OCI-LY3 (cell line): ENCODE measurements around the gene GAK.

Experiments
- H2AFZ ChIP-seq: fragments of 200-600, 300-600 bp; shearing (Covaris generic); 2 replicates; pipeline ENCODE4 v1.6.0; 2014; ENCODE audit warnings: antibody characterized with exemption, low read depth, low read length
- H3K27ac ChIP-seq: fragments of 200-600, 300-600 bp; sonication (generic); 2 replicates; pipeline ENCODE4 v1.5.1; 2014; ENCODE audit warnings: mild to moderate bottlenecking, low read length, moderate library complexity, mixed read lengths
- H3K27me3 ChIP-seq: fragments of 200-600, 300-600 bp; sonication (generic); 2 replicates; pipeline ENCODE4 v1.6.1; 2014; ENCODE audit warnings: low read depth, low read length, mixed read lengths
- H3K36me3 ChIP-seq: fragments of 200-600, 300-600 bp; sonication (generic); replicated peaks from 2 replicates; pipeline ENCODE3; 2014; ENCODE audit warnings: low read depth, low read length, mixed read lengths
- H3K4me1 ChIP-seq: fragments of 300-600, 200-600 bp; sonication (generic); 2 replicates; pipeline ENCODE4 v1.6.1; 2014; ENCODE audit warnings: low read length, mixed read lengths
- H3K4me2 ChIP-seq: fragments of 200-600, 300-600 bp; sonication (generic); 2 replicates; pipeline ENCODE4 v1.6.1; 2014; ENCODE audit warnings: low read length, mixed read lengths
- H3K4me3 ChIP-seq: fragments of 300-600, 200-600 bp; sonication (generic); 2 replicates; pipeline ENCODE4 v1.5.1; 2014; ENCODE audit warnings: antibody characterized with exemption, mild to moderate bottlenecking, low read length, moderate library complexity
- H3K79me2 ChIP-seq: fragments of 300-600, 200-600 bp; shearing (Covaris generic); 2 replicates; pipeline ENCODE4 v1.6.1; 2014; ENCODE audit warnings: mild to moderate bottlenecking, low read length, mixed read lengths
- H3K9ac ChIP-seq: fragments of 300-600, 200-600 bp; shearing (Covaris generic); 2 replicates; pipeline ENCODE4 v1.6.0; 2014; ENCODE audit warnings: mild to moderate bottlenecking, low read length, moderate library complexity
- H3K9me3 ChIP-seq: fragments of 200-600, 300-600 bp; shearing (Covaris generic); 2 replicates; pipeline ENCODE4 v1.6.1; 2014; ENCODE audit warnings: low read length, mixed read lengths; ENCODE audit not compliant: insufficient read depth
- H4K20me1 ChIP-seq: fragments of 200-600, 300-600 bp; sonication (generic); 2 replicates; pipeline ENCODE4 v1.6.1; 2016; ENCODE audit warnings: low read length, mixed read lengths; ENCODE audit not compliant: insufficient read depth
- CTCF ChIP-seq: fragments of 200-600, 300-600 bp; sonication (generic); IDR thresholded peaks from 2 replicates; pipeline ENCODE4 v1.5.1; 2014; ENCODE audit warnings: antibody characterized with exemption, low read length, low read depth
- EZH2phosphoT487 ChIP-seq: fragments of 200-600 bp; shearing (Covaris generic); IDR thresholded peaks from 2 replicates; pipeline ENCODE4 v1.6.1; 2018; ENCODE audit warnings: antibody characterized with exemption, mixed run types, low read depth

GAK gene

GRCh38 chr4:906339-907102, 25.6 kb downstream of the GAK start:
- H3K4me3 ChIP-seq = no peak overlapping the region
- no peak overlapping the region for H3K9ac ChIP-seq
- no peaks in the 10 kb centered on the region for H4K20me1 ChIP-seq
- H3K79me2 ChIP-seq = peaks cover 9% of the 10 kb centered on the region; the same call in 1 of the 2 replicates
- H3K9me3 ChIP-seq = no peaks in the 10 kb centered on the region
- H3K36me3 ChIP-seq = peaks cover 8% of the 10 kb centered on the region
- H3K4me1 ChIP-seq = no peaks in the 10 kb centered on the region
- H3K27ac ChIP-seq = no peak overlapping the region
- no peaks in the 10 kb centered on the region for H3K27me3 ChIP-seq
- no peak for TF ChIP-seq CTCF
- no peak for TF ChIP-seq EZH2phosphoT487
- H3K4me2 ChIP-seq = no peak overlapping the region
- no peak overlapping the region for H2AFZ ChIP-seq

- Histone ChIP-seq H3K27me3 (no peaks in the 10 kb centered on the region), H2AFZ (no peak overlapping the region), H3K36me3 (peaks cover 3% of the 10 kb centered on the region), H3K79me2 (peaks cover 9% of the 10 kb centered on the region; the same call in 1 of the 2 replicates), H4K20me1 (no peaks in the 10 kb centered on the region), H3K27ac (no peak overlapping the region), H3K9me3 (no peaks in the 10 kb centered on the region), H3K4me2 (no peak overlapping the region), H3K9ac (no peak overlapping the region), H3K4me1 (no peaks in the 10 kb centered on the region), H3K4me3 (no peak overlapping the region)
- TF ChIP-seq EZH2phosphoT487 (no peak), CTCF (no peak)
These were observed 26.4 kb downstream of the GAK start for GRCh38 chr4:905485-906338.

- Histone ChIP-seq H3K9ac (no peak overlapping the region), H3K27me3 (no peaks in the 10 kb centered on the region), H3K27ac (no peak overlapping the region), H3K4me1 (no peaks in the 10 kb centered on the region), H3K4me3 (no peak overlapping the region), H3K36me3 (peaks cover 3% of the 10 kb centered on the region), H2AFZ (no peak overlapping the region), H3K79me2 (peaks cover 9% of the 10 kb centered on the region; the same call in 1 of the 2 replicates), H4K20me1 (no peaks in the 10 kb centered on the region), H3K4me2 (no peak overlapping the region), H3K9me3 (no peaks in the 10 kb centered on the region)
- TF ChIP-seq EZH2phosphoT487 (no peak), CTCF (no peak)
These were observed 28.8 kb downstream of the GAK start for GRCh38 chr4:903066-904046.
